Smooth muscle cell of bladder (primary cell): ENCODE measurements around the gene SPATA17. TPM values are rescaled to one million over a fixed set of nuclear protein-coding genes. Genes with fewer than 3 reads are reported as not detected.

Experiments used
- total RNA-seq: library from RNA; depleted of rRNA; stranded (reverse); fragments of >200 nt; gene quantifications from 2 replicates; pipeline ENCODE4 v1.2.3, GENCODE V29; 2014

Gene SPATA17, protein sequence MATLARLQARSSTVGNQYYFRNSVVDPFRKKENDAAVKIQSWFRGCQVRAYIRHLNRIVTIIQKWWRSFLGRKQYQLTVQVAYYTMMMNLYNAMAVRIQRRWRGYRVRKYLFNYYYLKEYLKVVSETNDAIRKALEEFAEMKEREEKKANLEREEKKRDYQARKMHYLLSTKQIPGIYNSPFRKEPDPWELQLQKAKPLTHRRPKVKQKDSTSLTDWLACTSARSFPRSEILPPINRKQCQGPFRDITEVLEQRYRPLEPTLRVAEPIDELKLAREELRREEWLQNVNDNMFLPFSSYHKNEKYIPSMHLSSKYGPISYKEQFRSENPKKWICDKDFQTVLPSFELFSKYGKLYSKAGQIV
- 1.00 and 1.2 TPM in 2 replicates for total RNA-seq

GRCh38 chr1:217630711-217631591, at the start of gene SPATA17, which contains the start of gene GPATCH2:
Gene SPATA17, plus strand, starts transcription at chr1:217631344. Its CDS starts 35 bp downstream, at chr1:217631379.
Gene GPATCH2, minus strand, starts transcription at chr1:217631090. Its CDS starts 119 bp downstream, at chr1:217630971.

Other genes starting within 250 kb of the SPATA17 start
- gene GPATCH2, start 254 bp upstream of the SPATA17 start, total RNA-seq = 16.6 and 20.2 TPM in 2 replicates